SK-N-SH (cell line): ENCODE data around the gene LRRC51. TPM values are rescaled to one million over a fixed set of nuclear protein-coding genes. Genes with fewer than 3 reads are reported as not detected.

Source experiments
- CTCF ChIA-PET: fragments of 300-600, 350-600 bp; formaldehyde crosslinking; extraction: SDS; loops from one replicate; lab custom pipeline; 2021; lab: Yijun Ruan, JAX
- POLR2A ChIA-PET: fragments of 350-600 bp; sonication (Branson Sonifier 250); formaldehyde crosslinking; extraction: SDS; loops from one replicate; lab custom pipeline; 2020; ENCODE audit warnings: antibody characterized with exemption, inconsistent platforms; lab: Yijun Ruan, JAX
- DNase-seq: peaks from one replicate; pipeline ENCODE4 v3.0.0; 2012
- H2AFZ ChIP-seq: fragments of 200-600 bp; sonication (generic); 2 replicates; pipeline ENCODE4 v1.8.1; 2016; ENCODE audit warnings: antibody characterized with exemption, mild to moderate bottlenecking, low read depth
- H3F3A ChIP-seq: fragments of 200-600 bp; sonication (generic); replicated peaks from 2 replicates; pipeline ENCODE3; 2016; ENCODE audit warnings: antibody characterized with exemption, mild to moderate bottlenecking; ENCODE audit not compliant: insufficient read depth
- H3K27ac ChIP-seq, 2 experiments: fragments of 200-500 bp in 1 of 2; fragments of 200-600 bp in 1 of 2; sonication (Bioruptor generic) in 1 of 2; sonication (generic), shearing (Covaris generic) in 1 of 2; 2 replicates each; pipeline versions ENCODE4 v1.5.1 to v1.6.1; 2014 to 2016; ENCODE audit warnings: low read depth in 2 of 2, inconsistent platforms in 1 of 2, low read length in 1 of 2, mild to moderate bottlenecking in 1 of 2, mixed read lengths in 1 of 2
- H3K27me3 ChIP-seq: fragments of 200-600 bp; sonication (generic), shearing (Covaris generic); 2 replicates; pipeline ENCODE4 v1.6.1; 2016; ENCODE audit warnings: mixed run types; ENCODE audit not compliant: insufficient read depth
- H3K36me3 ChIP-seq, 2 experiments: fragments of 200-500 bp in 1 of 2; fragments of 200-600 bp in 1 of 2; sonication (Bioruptor generic) in 1 of 2; sonication (generic) in 1 of 2; replicated peaks in 1 of 2; 2 replicates each; pipeline versions ENCODE3 to v1.5.1; 2014 to 2016; ENCODE audit warnings: low read length in 1 of 2, mild to moderate bottlenecking in 1 of 2; ENCODE audit not compliant: insufficient read depth in 2 of 2, control insufficient read depth in 1 of 2
- H3K4me1 ChIP-seq, 2 experiments: fragments of 200-500 bp in 1 of 2; fragments of 200-600 bp in 1 of 2; sonication (Bioruptor generic) in 1 of 2; sonication (generic), shearing (Covaris generic) in 1 of 2; 2 replicates each; pipeline versions ENCODE4 v1.5.1 to v1.6.1; 2014 to 2016; ENCODE audit warnings: low read depth in 1 of 2, low read length in 1 of 2, mixed run types in 1 of 2; ENCODE audit not compliant: insufficient read depth in 2 of 2, control insufficient read depth in 1 of 2
- H3K4me2 ChIP-seq: fragments of 200-600 bp; sonication (generic), shearing (Covaris generic); 2 replicates; pipeline ENCODE4 v1.6.1; 2017; ENCODE audit warnings: mixed run types
- H3K4me3 ChIP-seq, 2 experiments: fragments of 200-500 bp in 1 of 2; fragments of 200-600 bp in 1 of 2; sonication (Bioruptor generic) in 1 of 2; sonication (generic), shearing (Covaris generic) in 1 of 2; 2 replicates each; pipeline versions ENCODE4 v1.5.1 to v1.8.1; 2014 to 2016; ENCODE audit warnings: low read depth in 2 of 2, inconsistent platforms in 1 of 2, low read length in 1 of 2, mild to moderate bottlenecking in 1 of 2, mixed read lengths in 1 of 2, moderate library complexity in 1 of 2
- H3K79me2 ChIP-seq: fragments of 200-600 bp; sonication (generic); 2 replicates; pipeline ENCODE4 v1.8.1; 2017; ENCODE audit warnings: mild to moderate bottlenecking; ENCODE audit not compliant: insufficient read depth
- H3K9ac ChIP-seq: fragments of 200-600 bp; sonication (generic); 2 replicates; pipeline ENCODE4 v1.6.1; 2017; ENCODE audit warnings: mixed run types
- H3K9me2 ChIP-seq: fragments of 200-600 bp; sonication (generic); 2 replicates; pipeline ENCODE4 v1.6.1; 2017; ENCODE audit warnings: mixed run types
- H3K9me3 ChIP-seq: fragments of 200-600 bp; sonication (generic); 2 replicates; pipeline ENCODE4 v1.6.1; 2017; ENCODE audit warnings: mixed run types, mild to moderate bottlenecking, moderate library complexity
- H4K20me1 ChIP-seq: fragments of 200-600 bp; sonication (generic); 2 replicates; pipeline ENCODE4 v1.6.1; 2017; ENCODE audit warnings: mild to moderate bottlenecking, mixed run types; ENCODE audit not compliant: insufficient read depth
- CHD2 ChIP-seq: fragments of 150-350 bp; IDR thresholded peaks from 2 replicates; pipeline ENCODE4 v1.6.1; 2018; ENCODE audit warnings: low read length; ENCODE audit not compliant: partially characterized antibody
- CTCF ChIP-seq: fragments of 200-600 bp; sonication (generic); IDR thresholded peaks from 2 replicates; pipeline ENCODE4 v1.6.1; 2017; ENCODE audit warnings: antibody characterized with exemption, mild to moderate bottlenecking, moderate library complexity
- ELF1 ChIP-seq: IDR thresholded peaks from 2 replicates; pipeline ENCODE4 v1.4.0; 2012
- EP300 ChIP-seq, 2 experiments: IDR thresholded peaks; 2 replicates each; pipeline versions ENCODE4 v1.4.0 to v1.6.1; 2012; ENCODE audit warnings: borderline replicate concordance in 1 of 2, low read depth in 1 of 2, low read length in 1 of 2
- GABPA ChIP-seq: IDR thresholded peaks from 2 replicates; pipeline ENCODE4 v1.4.0; 2012; ENCODE audit warnings: low read depth, mild to moderate bottlenecking
- GATA2 ChIP-seq: sonication (generic); formaldehyde crosslinking; IDR thresholded peaks from 2 replicates; pipeline ENCODE4 v1.5.0; 2020; ENCODE audit warnings: mild to moderate bottlenecking, missing genetic modification reagents
- MEF2A ChIP-seq: IDR thresholded peaks from 2 replicates; pipeline ENCODE4 v1.4.0; 2012; ENCODE audit warnings: low read depth, borderline replicate concordance
- NFIC ChIP-seq: IDR thresholded peaks from 2 replicates; pipeline ENCODE4 v1.4.0; 2012; ENCODE audit warnings: borderline replicate concordance
- NRF1 ChIP-seq: IDR thresholded peaks from 2 replicates; pipeline ENCODE4 v1.6.1; 2012; ENCODE audit warnings: low read depth, mild to moderate bottlenecking, low read length
- PBX3 ChIP-seq: IDR thresholded peaks from 2 replicates; pipeline ENCODE4; 2012
- POLR2AphosphoS5 ChIP-seq: IDR thresholded peaks from 2 replicates; pipeline ENCODE4 v1.6.1; 2012; ENCODE audit warnings: low read depth, low read length
- RCOR1 ChIP-seq: fragments of 150-350 bp; IDR thresholded peaks from 2 replicates; pipeline ENCODE4 v1.6.1; 2017; ENCODE audit warnings: antibody characterized with exemption, low read length
- RFX5 ChIP-seq: IDR thresholded peaks from 2 replicates; pipeline ENCODE4 v1.6.1; 2012; ENCODE audit warnings: mild to moderate bottlenecking, improper control_type of control experiment, low read length
- RXRA ChIP-seq: IDR thresholded peaks from 2 replicates; pipeline ENCODE4 v1.4.0; 2012; ENCODE audit warnings: low read depth, mild to moderate bottlenecking, borderline replicate concordance
- SMC3 ChIP-seq: IDR thresholded peaks from 2 replicates; pipeline ENCODE4 v1.6.1; 2012; ENCODE audit warnings: low read depth, low read length, improper control_type of control experiment
- TAF1 ChIP-seq: IDR thresholded peaks from 2 replicates; pipeline ENCODE4 v1.6.1; 2012; ENCODE audit warnings: low read depth, mild to moderate bottlenecking, low read length, moderate library complexity, borderline replicate concordance
- TCF12 ChIP-seq: IDR thresholded peaks from 2 replicates; pipeline ENCODE4 v1.4.0; 2012
- TEAD4 ChIP-seq: IDR thresholded peaks from 2 replicates; pipeline ENCODE4 v1.4.0; 2012; ENCODE audit warnings: mild to moderate bottlenecking, borderline replicate concordance; ENCODE audit not compliant: insufficient read depth
- ZBTB33 ChIP-seq: IDR thresholded peaks from 2 replicates; pipeline ENCODE4 v1.4.0; 2012; ENCODE audit warnings: low read depth, borderline replicate concordance
- WGBS: methylation state at CpG from one replicate; pipeline ENCODE4 v1.1.6; 2017; ENCODE audit warnings: low lambda C conversion rate; 5-methylcytosine and 5-hydroxymethylcytosine counted together
- polyA plus RNA-seq, 3 experiments: library from polyadenylated mRNA; depleted of rRNA; stranded (reverse); fragments of >200 nt; gene quantifications; 2 replicates each; pipeline ENCODE4 v1.2.3, GENCODE V29; 2012
- TF ChIP-seq, protein P1 (sequence below): fragments of 150-350 bp; IDR thresholded peaks from 2 replicates; pipeline ENCODE4 v1.6.1; 2017; ENCODE audit warnings: antibody characterized with exemption, low read length, low read depth, borderline replicate concordance

Gene LRRC51
- polyA plus RNA-seq, 1 of the 3 experiments (the other 2 are of a cell fraction): 7.3 TPM

DNA sequence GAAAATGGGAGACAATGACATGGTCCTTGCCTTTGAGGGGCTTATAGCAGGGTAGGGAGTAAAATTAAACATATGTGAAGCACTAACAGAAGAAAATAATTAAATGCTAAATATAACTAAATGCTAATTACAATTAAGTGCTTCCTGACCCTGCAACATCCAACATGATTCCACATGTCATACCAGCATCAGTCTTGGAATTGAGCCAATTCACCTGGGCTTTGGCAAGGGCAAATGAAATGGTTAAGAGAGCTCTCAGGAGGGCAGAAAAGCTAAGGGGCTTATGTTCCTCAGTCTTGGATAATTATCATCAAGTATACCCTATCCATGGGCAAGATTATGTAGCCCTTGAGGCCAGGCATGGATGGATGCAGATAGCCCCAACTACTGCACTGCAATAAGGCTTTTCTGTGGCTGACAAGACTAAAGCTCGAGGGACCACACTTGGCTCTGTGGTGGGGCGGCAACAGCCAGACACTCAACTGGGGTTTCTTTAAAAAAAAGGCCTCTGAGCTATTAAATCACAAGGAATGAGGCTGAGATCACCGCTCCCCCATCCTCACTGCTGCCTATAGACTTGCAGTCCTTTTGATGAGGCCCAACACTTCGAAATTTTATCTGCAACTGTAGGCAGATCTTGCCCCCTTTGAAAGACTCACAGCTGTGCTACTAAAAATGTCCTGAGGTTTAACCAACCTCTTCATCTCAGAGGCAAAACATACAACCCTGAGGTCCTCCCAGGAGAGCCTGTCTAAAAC is 42.9 kb upstream of the LRRC51 start:
- CTCF ChIA-PET: interaction anchor here (0.6 to 5.2 kb wide), 7 partner anchors 9 to 568 kb away, joined by 3 to 30 read pairs (median 11); no protein-coding TSS in a partner anchor
- Histone ChIP-seq H3K9me3 (no peaks in the 10 kb centered on the region), H3K4me3 (peak overlapping the region; percentile 64 to 67), H3K79me2 (peaks cover 93% of the 10 kb centered on the region), H3K27me3 (no peaks in the 10 kb centered on the region), H3K9ac (peak overlapping the region; percentile 84; the same call in 1 of the 2 replicates), H3K4me2 (peak overlapping the region; percentile 91), H3F3A (peaks cover 25% of the 10 kb centered on the region), H3K27ac (peak overlapping the region; percentile 97 to 99; a peak in 3 of 4 replicates), H4K20me1 (peaks cover 35% of the 10 kb centered on the region), H3K4me1 (peaks cover 18 to 38% of the 10 kb centered on the region in 2 experiments), H3K9me2 (no peaks in the 10 kb centered on the region), H3K36me3 (peaks cover 10 to 30% of the 10 kb centered on the region in 2 experiments), H2AFZ (no peak overlapping the region)
- POLR2A ChIA-PET: interaction anchor here (0.8 to 4.0 kb wide), 7 partner anchors 7 to 67 kb away, joined by 3 to 21 read pairs (median 5); no protein-coding TSS in a partner anchor
- WGBS: 71% methylated on average over 4 of the region's 4 CpGs
- TF ChIP-seq TEAD4 (no peak), ELF1 (no peak), SMC3 (no peak), POLR2AphosphoS5 (no peak)
- DNase-seq: no peak

GRCh38 chr11:72038491-72038890 is 42.2 kb upstream of the LRRC51 start:
- ChIA-PET POLR2A (interaction anchor here (0.8 to 4.0 kb wide), 11 partner anchors 8 to 373 kb away, joined by 3 to 21 read pairs (median 4); partner anchors contain the start of genes ANAPC15 and PHOX2A), CTCF (interaction anchor here (0.6 to 5.2 kb wide), 8 partner anchors 9 to 567 kb away, joined by 3 to 30 read pairs (median 8); no protein-coding TSS in a partner anchor)
- Histone ChIP-seq H3K9me3 (no peaks in the 10 kb centered on the region), H3K4me2 (peak overlapping the region; percentile 91), H3K4me1 (peaks cover 18 to 40% of the 10 kb centered on the region in 2 experiments), H3K27ac (peak overlapping the region; percentile 97 to 99), H3K4me3 (peak overlapping the region; percentile 64 to 67), H3K9me2 (no peaks in the 10 kb centered on the region), H4K20me1 (peaks cover 34% of the 10 kb centered on the region), H3F3A (peaks cover 26% of the 10 kb centered on the region), H3K9ac (peak overlapping the region; percentile 84; the same call in 1 of the 2 replicates), H3K79me2 (peaks cover 95% of the 10 kb centered on the region), H3K27me3 (no peaks in the 10 kb centered on the region), H3K36me3 (peaks cover 10 to 26% of the 10 kb centered on the region in 2 experiments), H2AFZ (no peak overlapping the region)
- WGBS: 5% methylated on average over 2 of the region's 2 CpGs
- DNase-seq: peak; percentile 52
- TF ChIP-seq CHD2 (no peak), RFX5 (no peak), TAF1 (0 out of 2 replicates have a peak, but pooled peaks have one; percentile 52), NFIC (peak; percentile 72), RCOR1 (no peak), CTCF (no peak), NRF1 (no peak), TEAD4 (no peak), RXRA (no peak), TCF12 (no peak), GABPA (no peak), PBX3 (no peak), EP300 (IDR thresholded peaks at IDR 0.05; ENCODE audit: borderline replicate concordance in 1 of 2, low read depth in 1 of 2, low read length in 1 of 2) (0 out of 4 replicates have a peak, but pooled peaks of 1 of the 2 experiments have one; percentile 33), POLR2AphosphoS5 (no peak), SMC3 (no peak), ELF1 (no peak), MEF2A (no peak), ZBTB33 (no peak), GATA2 (no peak)
- TF ChIP-seq, protein P1, sequence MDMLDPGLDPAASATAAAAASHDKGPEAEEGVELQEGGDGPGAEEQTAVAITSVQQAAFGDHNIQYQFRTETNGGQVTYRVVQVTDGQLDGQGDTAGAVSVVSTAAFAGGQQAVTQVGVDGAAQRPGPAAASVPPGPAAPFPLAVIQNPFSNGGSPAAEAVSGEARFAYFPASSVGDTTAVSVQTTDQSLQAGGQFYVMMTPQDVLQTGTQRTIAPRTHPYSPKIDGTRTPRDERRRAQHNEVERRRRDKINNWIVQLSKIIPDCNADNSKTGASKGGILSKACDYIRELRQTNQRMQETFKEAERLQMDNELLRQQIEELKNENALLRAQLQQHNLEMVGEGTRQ: no peak
